HepG2 (cell line): Measurements from ENCODE around the gene SLC2A6. TPM values are rescaled to one million over a fixed set of nuclear protein-coding genes. Genes with fewer than 3 reads are reported as not detected.

Experiments
- ATAC-seq: fragments of 200-7000 bp; cut with Tn5 transposase; 3 replicates; pipeline ENCODE4 v1.9.1; 2020; ENCODE audit warnings: mild to moderate bottlenecking, moderate library complexity
- BruUV-seq: library from RNA; stranded (reverse); fragments of 400-500 nt; replicated peaks from 2 replicates; lab custom pipeline; 2021; lab: Mats Ljungman, UMichigan
- CTCF ChIA-PET: fragments of 300-600 bp; formaldehyde crosslinking; extraction: SDS; loops from one replicate; lab custom pipeline; 2021; ENCODE audit warnings: low total read pairs, inconsistent platforms, low intra/inter-chr PET ratio; lab: Yijun Ruan, JAX
- POLR2A ChIA-PET: fragments of 350-600 bp; sonication (Branson Sonifier 250); formaldehyde crosslinking; loops from one replicate; lab custom pipeline; 2020; ENCODE audit warnings: antibody characterized with exemption, inconsistent platforms; lab: Yijun Ruan, JAX
- DNase-seq: peaks from one replicate; pipeline ENCODE4 v3.0.0-alpha.2; 2015; ENCODE audit warnings: low spot score
- FAIRE-seq: peaks from 3 replicates; lab custom pipeline; 2011; peaks lifted over from hg19 to GRCh38; lab: Jason Lieb, UNC
- H2AFZ ChIP-seq: one replicate; pipeline ENCODE4 v1.6.1; 2011; ENCODE audit warnings: low read length, inconsistent platforms
- H3K27ac ChIP-seq: fragments of 300-600 bp; 3 replicates; pipeline ENCODE4 v1.8.0; 2011; ENCODE audit warnings: mixed run types, mild to moderate bottlenecking, mixed read lengths, low read length, inconsistent platforms; ENCODE audit not compliant: insufficient read depth; ENCODE audit errors: extremely low read length
- H3K27me3 ChIP-seq, 2 experiments: fragments of 200-600 bp in 1 of 2; 2 replicates in 1 of 2; 3 replicates in 1 of 2; pipeline versions ENCODE4 v1.6.0 to v1.8.0; 2011; ENCODE audit warnings: low read length in 2 of 2, mild to moderate bottlenecking in 2 of 2, moderate library complexity in 2 of 2, inconsistent platforms in 1 of 2; ENCODE audit not compliant: insufficient read depth in 2 of 2, control insufficient read depth in 1 of 2
- H3K36me3 ChIP-seq, 2 experiments: fragments of 200-600 bp in 1 of 2; replicated peaks in 1 of 2; 2 replicates in 1 of 2; 3 replicates in 1 of 2; pipeline versions ENCODE4 v1.5.1 to v1.8.0; 2011; ENCODE audit warnings: low read length in 2 of 2, inconsistent platforms in 1 of 2; ENCODE audit not compliant: insufficient read depth in 2 of 2, control insufficient read depth in 1 of 2
- H3K4me1 ChIP-seq: 2 replicates; pipeline ENCODE4 v1.5.1; 2012; ENCODE audit warnings: low read length, inconsistent platforms; ENCODE audit not compliant: insufficient read depth
- H3K4me2 ChIP-seq: 2 replicates; pipeline ENCODE4 v1.6.0; 2011; ENCODE audit warnings: low read depth, low read length, inconsistent platforms
- H3K4me3 ChIP-seq, 3 experiments: fragments of 200-600 bp in 1 of 3; sonication (generic), shearing (Covaris generic) in 1 of 3; replicated peaks in 1 of 3; 2 replicates each; pipeline ENCODE4 v1.5.1; 2011 to 2016; ENCODE audit warnings: low read length in 3 of 3, inconsistent platforms in 2 of 3, low read depth in 2 of 3, mild to moderate bottlenecking in 2 of 3, control low read depth in 1 of 3, mixed read lengths in 1 of 3; ENCODE audit not compliant: insufficient read depth in 1 of 3
- H3K79me2 ChIP-seq: one replicate; pipeline ENCODE4 v1.6.1; 2011; ENCODE audit warnings: low read length, inconsistent platforms; ENCODE audit not compliant: insufficient read depth
- H3K9ac ChIP-seq: 2 replicates; pipeline ENCODE4 v1.6.0; 2011; ENCODE audit warnings: mild to moderate bottlenecking, low read depth, low read length, inconsistent platforms; ENCODE audit not compliant: insufficient read depth
- H3K9me3 ChIP-seq: 2 replicates; pipeline ENCODE4 v1.5.1; 2012; ENCODE audit warnings: mild to moderate bottlenecking, low read length
- H4K20me1 ChIP-seq: 2 replicates; pipeline ENCODE4 v1.6.0; 2011; ENCODE audit warnings: inconsistent platforms, mild to moderate bottlenecking, low read length, moderate library complexity; ENCODE audit not compliant: insufficient read depth
- AGO2 ChIP-seq: fragments of 200-400 bp; formaldehyde crosslinking; optimal IDR thresholded peaks from 2 replicates; pipeline ENCODE3; 2017; ENCODE audit warnings: mild to moderate bottlenecking, low read depth, low read length, moderate library complexity
- MNT ChIP-seq: fragments of 450-650 bp; IDR thresholded peaks from 2 replicates; pipeline ENCODE4 v1.6.1; 2016
- SMAD3 ChIP-seq: sonication (generic); formaldehyde crosslinking; IDR thresholded peaks from 2 replicates; pipeline ENCODE4 v1.4.0; 2020; ENCODE audit warnings: missing genetic modification reagents
- TEF ChIP-seq: sonication (generic); formaldehyde crosslinking; IDR thresholded peaks from 2 replicates; pipeline ENCODE4 v1.5.0; 2020; ENCODE audit warnings: missing genetic modification reagents
- ZNF563 ChIP-seq: sonication (generic); formaldehyde crosslinking; IDR thresholded peaks from 2 replicates; pipeline ENCODE4 v1.8.0; 2022; ENCODE audit warnings: mild to moderate bottlenecking, moderate library complexity, missing genetic modification reagents
- ZNF766 ChIP-seq: sonication (generic); formaldehyde crosslinking; IDR thresholded peaks from 2 replicates; pipeline ENCODE4 v1.5.0; 2020; ENCODE audit warnings: missing genetic modification reagents, borderline replicate concordance
- WGBS: methylation state at CpG from one replicate; pipeline ENCODE4 v1.1.6; 2017; ENCODE audit warnings: low lambda C conversion rate; 5-methylcytosine and 5-hydroxymethylcytosine counted together
- in situ Hi-C: cut with HindIII; loops from 2 replicates; pipeline ENCODE4 v1.10.0; 2017; ENCODE audit warnings: low pct_unique_long_range_greater_than_20kb; ENCODE audit not compliant: extremely low pct_ligation_motif_present
- intact Hi-C: fragments of 100-400 bp; cut with micrococcal nuclease; formaldehyde crosslinking; loops from one replicate; pipeline ENCODE4 v1.10.0; 2022; ENCODE audit not compliant: unreplicated experiment
- polyA plus RNA-seq, 8 experiments: library from polyadenylated mRNA; depleted of rRNA in 3 of 8; stranded (reverse) in 7 of 8; unstranded in 1 of 8; fragments of >200 nt; fragmentation: Illumina TruSeq in 4 of 8; extraction: Trizol in 4 of 8; gene quantifications; 2 replicates each; pipeline versions ENCODE4 v1.2.1 to v1.2.3, GENCODE V29; 2011 to 2016; ENCODE audit warnings: low read depth in 4 of 8, missing spikeins in 1 of 8, mixed read lengths in 1 of 8; ENCODE audit not compliant: insufficient read depth in 1 of 8
- total RNA-seq, 5 experiments: library from RNA; depleted of rRNA; stranded (reverse); fragments of >200 nt; fragmentation: Illumina TruSeq; extraction: Trizol; gene quantifications; 2 replicates each; pipeline ENCODE4 v1.2.3, GENCODE V29; 2016; ENCODE audit warnings: low read depth in 1 of 5

Gene SLC2A6
- total and polyA plus RNA-seq, 2 of the 13 experiments (the other 11 are each of a cell fraction or from before 2014, with no cell fraction given): 4.1 to 15.0 TPM

GRCh38 chr9:133523106-133523505, 44.2 kb upstream of the SLC2A6 start:
- no peak; the same call in 2 of the 3 replicates for ATAC-seq
- intact Hi-C loops (no loop called here), in situ Hi-C loops (no loop called here)
- H3K4me2 ChIP-seq: no peak overlapping the region
- H3K4me3 ChIP-seq: no peak overlapping the region
- TF ChIP-seq ZNF766 (CRISPR knock-in tag) (no peak), MNT (0 out of 2 replicates have a peak, but pooled peaks have one; percentile 16)
- ChIA-PET POLR2A (interaction anchor here (1.3 kb wide), 1 partner anchor 10 kb away, joined by 4 read pairs; no protein-coding TSS in a partner anchor), CTCF (no interaction called here)
- WGBS: 20% methylated on average over 2 of the region's 8 CpGs
- DNase-seq: no peak
- no peaks in the 10 kb centered on the region for H3K79me2 ChIP-seq
- BruUV-seq: no TSS peak
- no peak overlapping the region for H3K9ac ChIP-seq
- no peaks in the 10 kb centered on the region for H3K36me3 ChIP-seq
- H3K4me1 ChIP-seq: peaks cover 41% of the 10 kb centered on the region
- FAIRE-seq: no peak
- no peaks in the 10 kb centered on the region for H4K20me1 ChIP-seq
- no peak overlapping the region for H2AFZ ChIP-seq
- peaks cover 23 to 94% of the 10 kb centered on the region in 2 experiments; a peak in 4 of 5 replicates for H3K27me3 ChIP-seq
- no peaks in the 10 kb centered on the region for H3K9me3 ChIP-seq
- no peak overlapping the region for H3K27ac ChIP-seq

GRCh38 chr9:133522073-133522910, 43.4 kb upstream of the SLC2A6 start:
- Histone ChIP-seq H3K4me1 (peaks cover 37% of the 10 kb centered on the region), H2AFZ (no peak overlapping the region), H3K27me3 (peaks cover 20 to 90% of the 10 kb centered on the region in 2 experiments; a peak in 4 of 5 replicates), H3K9me3 (no peaks in the 10 kb centered on the region), H3K4me3 (0 out of 6 replicates have a peak overlapping the region, but pooled peaks of 1 of the 3 experiments have one; percentile 24), H3K4me2 (no peak overlapping the region), H3K9ac (no peak overlapping the region), H3K79me2 (no peaks in the 10 kb centered on the region), H3K27ac (no peak overlapping the region), H4K20me1 (no peaks in the 10 kb centered on the region), H3K36me3 (no peaks in the 10 kb centered on the region)
- FAIRE-seq (no peak), ATAC-seq (no peak; the same call in 1 of the 3 replicates), DNase-seq (no peak)
- in situ Hi-C loops: no loop called here
- 49% methylated on average over 7 of the region's 14 CpGs for WGBS
- CTCF ChIA-PET: no interaction called here
- intact Hi-C loops: no loop called here
- POLR2A ChIA-PET: interaction anchor here (1.1 to 1.4 kb wide), 4 partner anchors 7 to 44 kb away, joined by 3 to 6 read pairs (median 4); partner anchors contain the start of gene SLC2A6
- no TSS peak for BruUV-seq
- TF ChIP-seq SMAD3: no peak
- no peak for TF ChIP-seq AGO2
- no peak for TF ChIP-seq TEF (CRISPR knock-in tag)
- 0 out of 2 replicates have a peak, but pooled peaks have one; percentile 32 for TF ChIP-seq ZNF563 (CRISPR knock-in tag)
